SK-N-SH treated with all-trans-retinoic acid at 6 μM for 48 hours (cell line): ENCODE measurements around the gene MAB21L3.

Experiments used
- ATAC-seq: fragments of 200-7000 bp; cut with Tn5 transposase; 3 replicates; pipeline ENCODE4 v1.9.1; 2020; ENCODE audit warnings: mild to moderate bottlenecking, moderate library complexity
- ESRRG ChIP-seq: fragments of 250-450 bp; sonication (Bioruptor Pico); IDR thresholded peaks from 2 replicates; pipeline ENCODE4 v1.6.1; 2021; ENCODE audit warnings: mild to moderate bottlenecking
- GLIS3 ChIP-seq: fragments of 250-450 bp; sonication (Bioruptor Pico); IDR thresholded peaks from 2 replicates; pipeline ENCODE4 v1.5.0; 2020; ENCODE audit warnings: mild to moderate bottlenecking, moderate library complexity
- ISL1 ChIP-seq: fragments of 250-450 bp; sonication (Bioruptor Pico); IDR thresholded peaks from 2 replicates; pipeline ENCODE4 v2.1.2; 2022; ENCODE audit warnings: mild to moderate bottlenecking, moderate library complexity
- OSR1 ChIP-seq: fragments of 250-450 bp; sonication (Bioruptor Pico); IDR thresholded peaks from 2 replicates; pipeline ENCODE4 v1.8.0; 2022; ENCODE audit warnings: moderate library complexity, mild to moderate bottlenecking, inconsistent platforms
- PPARA ChIP-seq: fragments of 250-450 bp; sonication (Bioruptor Pico); IDR thresholded peaks from 2 replicates; pipeline ENCODE4 v1.5.0; 2020; ENCODE audit warnings: mild to moderate bottlenecking, borderline replicate concordance
- RARB ChIP-seq: fragments of 250-450 bp; sonication (Bioruptor Pico); IDR thresholded peaks from 2 replicates; pipeline ENCODE4 v1.8.0; 2021; ENCODE audit warnings: mild to moderate bottlenecking, moderate library complexity
- SNAI2 ChIP-seq: fragments of 250-450 bp; sonication (Bioruptor Pico); IDR thresholded peaks from 2 replicates; pipeline ENCODE4 v1.5.0; 2020; ENCODE audit warnings: mild to moderate bottlenecking, moderate library complexity
- TCF4 ChIP-seq: fragments of 250-450 bp; sonication (Bioruptor Pico); IDR thresholded peaks from 2 replicates; pipeline ENCODE4 v1.8.0; 2021; ENCODE audit warnings: mild to moderate bottlenecking, moderate library complexity, borderline replicate concordance
- TOX ChIP-seq: fragments of 250-450 bp; sonication (Bioruptor Pico); IDR thresholded peaks from 2 replicates; pipeline ENCODE4 v1.8.0; 2021; ENCODE audit warnings: mild to moderate bottlenecking, moderate library complexity, borderline replicate concordance
- ZFP3 ChIP-seq: fragments of 250-450 bp; sonication (Bioruptor Pico); IDR thresholded peaks from 2 replicates; pipeline ENCODE4 v1.5.0; 2020; ENCODE audit warnings: mild to moderate bottlenecking, moderate library complexity
- ZFP30 ChIP-seq: fragments of 450-650 bp; formaldehyde crosslinking; IDR thresholded peaks from 2 replicates; pipeline ENCODE4 v1.5.0; 2022; ENCODE audit warnings: mild to moderate bottlenecking, moderate library complexity
- ZNF565 ChIP-seq: fragments of 450-650 bp; formaldehyde crosslinking; conservative IDR thresholded peaks from 2 replicates; pipeline ENCODE4 v1.5.0; 2020; ENCODE audit warnings: low read depth, mild to moderate bottlenecking, moderate library complexity
- ZNF70 ChIP-seq: fragments of 450-650 bp; formaldehyde crosslinking; IDR thresholded peaks from 2 replicates; pipeline ENCODE4 v1.5.0; 2020; ENCODE audit warnings: mild to moderate bottlenecking, moderate library complexity
- ZNF8 ChIP-seq: fragments of 450-650 bp; formaldehyde crosslinking; IDR thresholded peaks from 2 replicates; pipeline ENCODE4 v1.5.0; 2020; ENCODE audit warnings: mild to moderate bottlenecking, moderate library complexity
- TF ChIP-seq, protein P1 (sequence below): fragments of 250-450 bp; sonication (Bioruptor Pico); IDR thresholded peaks from 2 replicates; pipeline ENCODE4 v1.5.0; 2020; ENCODE audit warnings: mild to moderate bottlenecking, moderate library complexity
- TF ChIP-seq, protein P2 (sequence below): fragments of 250-450 bp; sonication (Bioruptor Pico); IDR thresholded peaks from 2 replicates; pipeline ENCODE4 v1.5.1; 2020; ENCODE audit warnings: low read depth, mild to moderate bottlenecking, moderate library complexity

Gene MAB21L3

DNA sequence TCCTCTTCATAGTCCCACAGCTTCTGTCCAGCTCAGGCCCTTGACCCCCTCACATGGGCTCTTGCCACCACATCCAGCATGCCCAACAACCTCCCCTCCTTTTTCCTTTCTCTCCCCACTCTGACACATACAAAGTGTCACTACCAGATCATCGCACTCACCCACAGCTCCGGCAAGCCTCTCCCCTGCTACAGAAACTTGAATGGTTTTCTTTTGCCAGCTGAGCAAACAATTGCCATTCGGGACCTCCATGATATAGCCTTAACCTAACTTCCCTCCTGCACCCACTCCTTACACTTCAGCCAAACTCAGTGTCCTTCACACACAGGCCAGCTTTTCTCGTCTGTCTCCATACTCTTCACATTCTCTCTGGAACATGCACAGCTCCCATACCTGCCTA lies 43.3 kb downstream of the MAB21L3 start (continued):
- TF ChIP-seq GLIS3 (CRISPR knock-in tag) (no peak), ESRRG (CRISPR knock-in tag) (no peak), SNAI2 (CRISPR knock-in tag) (no peak)
- TF ChIP-seq, all 23 proteins: peak for 0

DNA sequence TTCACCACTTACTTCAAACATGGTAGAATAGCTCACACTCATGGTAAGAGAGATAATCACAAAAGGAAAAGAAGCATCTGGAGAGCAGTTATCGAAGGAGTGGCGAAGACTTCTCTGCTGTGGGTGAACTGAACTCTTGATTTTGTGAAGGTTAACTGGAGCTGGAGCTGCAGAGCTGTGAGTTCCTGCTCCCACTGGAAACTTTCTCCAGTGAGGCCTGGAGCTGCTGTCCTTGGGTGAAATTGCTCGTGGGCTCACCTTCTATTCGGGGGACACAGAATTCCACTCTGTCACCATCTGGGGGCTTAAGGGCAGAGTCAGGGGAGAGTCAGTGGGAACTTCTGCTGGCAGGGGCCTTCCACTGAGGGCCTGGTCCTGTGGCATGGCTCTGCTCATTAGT lies 45.9 kb downstream of the MAB21L3 start:
- no peak for ATAC-seq
- TF ChIP-seq SNAI2 (CRISPR knock-in tag) (no peak), ZFP3 (CRISPR knock-in tag) (no peak), ISL1 (CRISPR knock-in tag) (no peak), TCF4 (CRISPR knock-in tag) (no peak), ZFP30 (CRISPR knock-in tag) (no peak), OSR1 (CRISPR knock-in tag) (no peak), ZNF8 (CRISPR knock-in tag) (no peak), TOX (CRISPR knock-in tag) (no peak), RARB (CRISPR knock-in tag) (no peak)
- TF ChIP-seq, protein P1, sequence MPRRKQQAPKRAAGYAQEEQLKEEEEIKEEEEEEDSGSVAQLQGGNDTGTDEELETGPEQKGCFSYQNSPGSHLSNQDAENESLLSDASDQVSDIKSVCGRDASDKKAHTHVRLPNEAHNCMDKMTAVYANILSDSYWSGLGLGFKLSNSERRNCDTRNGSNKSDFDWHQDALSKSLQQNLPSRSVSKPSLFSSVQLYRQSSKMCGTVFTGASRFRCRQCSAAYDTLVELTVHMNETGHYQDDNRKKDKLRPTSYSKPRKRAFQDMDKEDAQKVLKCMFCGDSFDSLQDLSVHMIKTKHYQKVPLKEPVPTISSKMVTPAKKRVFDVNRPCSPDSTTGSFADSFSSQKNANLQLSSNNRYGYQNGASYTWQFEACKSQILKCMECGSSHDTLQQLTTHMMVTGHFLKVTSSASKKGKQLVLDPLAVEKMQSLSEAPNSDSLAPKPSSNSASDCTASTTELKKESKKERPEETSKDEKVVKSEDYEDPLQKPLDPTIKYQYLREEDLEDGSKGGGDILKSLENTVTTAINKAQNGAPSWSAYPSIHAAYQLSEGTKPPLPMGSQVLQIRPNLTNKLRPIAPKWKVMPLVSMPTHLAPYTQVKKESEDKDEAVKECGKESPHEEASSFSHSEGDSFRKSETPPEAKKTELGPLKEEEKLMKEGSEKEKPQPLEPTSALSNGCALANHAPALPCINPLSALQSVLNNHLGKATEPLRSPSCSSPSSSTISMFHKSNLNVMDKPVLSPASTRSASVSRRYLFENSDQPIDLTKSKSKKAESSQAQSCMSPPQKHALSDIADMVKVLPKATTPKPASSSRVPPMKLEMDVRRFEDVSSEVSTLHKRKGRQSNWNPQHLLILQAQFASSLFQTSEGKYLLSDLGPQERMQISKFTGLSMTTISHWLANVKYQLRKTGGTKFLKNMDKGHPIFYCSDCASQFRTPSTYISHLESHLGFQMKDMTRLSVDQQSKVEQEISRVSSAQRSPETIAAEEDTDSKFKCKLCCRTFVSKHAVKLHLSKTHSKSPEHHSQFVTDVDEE (CRISPR knock-in tag) = no peak

GRCh38 chr1:116159177-116159576 lies 48.0 kb downstream of the MAB21L3 start:
- no peak for ATAC-seq
- no peak for TF ChIP-seq TCF4 (CRISPR knock-in tag)
- TF ChIP-seq ZNF70 (CRISPR knock-in tag) = no peak
- TF ChIP-seq, all 23 proteins: peak for 0

DNA sequence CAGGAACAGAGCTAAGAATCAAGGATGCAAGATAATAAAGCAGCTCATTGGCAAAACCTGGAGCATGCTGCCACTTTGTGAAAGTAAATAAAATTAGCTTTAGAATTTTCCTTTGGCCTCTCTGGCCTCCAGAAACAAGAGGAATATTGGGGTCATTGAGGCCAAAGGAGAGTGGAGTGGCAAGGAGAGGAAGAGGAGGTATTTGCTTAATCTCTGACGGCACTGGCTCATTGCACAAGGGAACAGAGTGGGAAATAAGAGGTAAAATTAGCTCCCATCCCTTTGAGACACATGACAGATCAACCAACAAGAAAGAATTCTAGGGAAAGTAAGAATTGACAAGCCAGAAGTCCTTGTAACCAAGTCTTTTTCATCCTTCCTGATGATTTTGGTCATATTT lies 48.4 kb downstream of the MAB21L3 start:
- no peak for ATAC-seq
- TF ChIP-seq, protein P2, sequence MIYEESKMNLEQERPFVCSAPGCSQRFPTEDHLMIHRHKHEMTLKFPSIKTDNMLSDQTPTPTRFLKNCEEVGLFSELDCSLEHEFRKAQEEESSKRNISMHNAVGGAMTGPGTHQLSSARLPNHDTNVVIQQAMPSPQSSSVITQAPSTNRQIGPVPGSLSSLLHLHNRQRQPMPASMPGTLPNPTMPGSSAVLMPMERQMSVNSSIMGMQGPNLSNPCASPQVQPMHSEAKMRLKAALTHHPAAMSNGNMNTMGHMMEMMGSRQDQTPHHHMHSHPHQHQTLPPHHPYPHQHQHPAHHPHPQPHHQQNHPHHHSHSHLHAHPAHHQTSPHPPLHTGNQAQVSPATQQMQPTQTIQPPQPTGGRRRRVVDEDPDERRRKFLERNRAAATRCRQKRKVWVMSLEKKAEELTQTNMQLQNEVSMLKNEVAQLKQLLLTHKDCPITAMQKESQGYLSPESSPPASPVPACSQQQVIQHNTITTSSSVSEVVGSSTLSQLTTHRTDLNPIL (CRISPR knock-in tag) = no peak
- no peak for TF ChIP-seq ISL1 (CRISPR knock-in tag)
- TF ChIP-seq, protein P1 (CRISPR knock-in tag) = no peak
- no peak for TF ChIP-seq PPARA (CRISPR knock-in tag)
- TF ChIP-seq ZNF70 (CRISPR knock-in tag) = no peak

DNA sequence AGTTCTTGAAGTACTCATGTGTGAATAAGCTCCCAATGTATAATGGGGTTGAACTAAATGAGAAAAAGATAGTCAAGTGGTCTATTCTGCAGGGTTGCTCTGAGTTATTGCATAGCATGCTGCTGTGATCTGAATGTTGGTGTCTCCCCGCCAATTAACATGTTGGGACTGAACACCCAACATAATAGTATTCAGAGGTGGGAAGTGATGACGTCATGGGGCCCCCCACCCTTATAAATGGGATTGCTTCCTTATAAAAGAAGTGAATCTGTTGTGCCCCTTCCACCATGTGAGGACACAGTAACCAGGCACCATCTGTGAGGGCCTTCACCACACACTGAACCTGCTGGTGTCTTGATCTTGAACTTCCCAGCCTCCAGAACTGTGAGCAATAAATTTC lies 50.2 kb downstream of the MAB21L3 start:
- TF ChIP-seq TOX (CRISPR knock-in tag) (no peak), ZNF565 (CRISPR knock-in tag) (no peak), PPARA (CRISPR knock-in tag) (no peak)
- no peak for ATAC-seq

- ATAC-seq = no peak
- TF ChIP-seq, protein P1 (CRISPR knock-in tag) = no peak
- TF ChIP-seq, protein P2 (CRISPR knock-in tag) = no peak
- TF ChIP-seq ZNF565 (CRISPR knock-in tag) (no peak), ZFP30 (CRISPR knock-in tag) (no peak), ZFP3 (CRISPR knock-in tag) (no peak)
These were observed 50.7 kb downstream of the MAB21L3 start for GRCh38 chr1:116161877-116162390.
